B cell (primary cell): ENCODE data around the gene GPC5. TPM values are rescaled to one million over a fixed set of nuclear protein-coding genes. Genes with fewer than 3 reads are reported as not detected.

Experiments used
- ATAC-seq: fragments of 200-7000 bp; cut with Tn5 transposase; one replicate; pipeline ENCODE4 v1.10.0; 2021; ENCODE audit warnings: low read depth, mild to moderate bottlenecking, moderate number of reproducible peaks, moderate library complexity
- CTCF ChIA-PET: fragments of 350-600 bp; sonication (Branson Sonifier 250); formaldehyde crosslinking; loops from one replicate; lab custom pipeline; 2021; ENCODE audit warnings: antibody characterized with exemption, inconsistent platforms; lab: Charles Lee
- POLR2A ChIA-PET: fragments of 350-600 bp; sonication (Branson Sonifier 250); formaldehyde crosslinking; loops from one replicate; lab custom pipeline; 2021; ENCODE audit warnings: antibody characterized with exemption; lab: Charles Lee
- DNase-seq: peaks from one replicate; pipeline ENCODE4 v3.0.0; 2013
- H2AFZ ChIP-seq: 2 replicates; pipeline ENCODE4 v1.6.1; 2012; ENCODE audit warnings: mild to moderate bottlenecking, low read depth, low read length; ENCODE audit not compliant: insufficient read depth, poor library complexity, severe bottlenecking
- H3K27ac ChIP-seq, 2 donors: 1 replicate in 1 of 2; 2 replicates in 1 of 2; pipeline ENCODE4 v1.5.1; 2012 to 2013; ENCODE audit warnings: low read length in 2 of 2, mild to moderate bottlenecking in 2 of 2, moderate library complexity in 1 of 2
- H3K27me3 ChIP-seq, 4 experiments: fragments of 200-600 bp in 1 of 4; sonication (generic) in 1 of 4; replicated peaks in 1 of 4; 1 replicate in 2 of 4; 2 replicates in 2 of 4; pipeline versions ENCODE4 v1.6.1 to v1.7.0; 2013 to 2016; ENCODE audit warnings: low read length in 3 of 4, mild to moderate bottlenecking in 2 of 4, mixed read lengths in 1 of 4, moderate library complexity in 1 of 4; ENCODE audit not compliant: insufficient read depth in 4 of 4, control insufficient read depth in 3 of 4; ENCODE audit errors: control extremely low read depth in 1 of 4
- H3K36me3 ChIP-seq, 2 experiments: replicated peaks in 1 of 2; 1 replicate in 1 of 2; 2 replicates in 1 of 2; pipeline versions ENCODE4 v1.6.1 to v1.7.1; 2013; ENCODE audit warnings: low read length in 1 of 2; ENCODE audit not compliant: insufficient read depth in 2 of 2, control insufficient read depth in 1 of 2; ENCODE audit errors: control extremely low read depth in 1 of 2, extremely low read depth in 1 of 2
- H3K4me1 ChIP-seq, 2 donors: fragments of 200-600 bp in 1 of 2; sonication (generic) in 1 of 2; 1 replicate in 1 of 2; 2 replicates in 1 of 2; pipeline versions ENCODE4 v1.5.1 to v1.6.1; 2013 to 2017; ENCODE audit warnings: low read length in 2 of 2; ENCODE audit not compliant: control insufficient read depth in 2 of 2, insufficient read depth in 2 of 2
- H3K4me2 ChIP-seq: replicated peaks from 2 replicates; pipeline ENCODE3; 2012; ENCODE audit warnings: mild to moderate bottlenecking, low read depth, low read length; ENCODE audit not compliant: poor library complexity, severe bottlenecking
- H3K4me3 ChIP-seq, 5 experiments: fragments of 200-600 bp in 1 of 5; sonication (generic) in 1 of 5; 1 replicate in 3 of 5; 2 replicates in 2 of 5; pipeline versions ENCODE4 v1.5.1 to v1.7.0; 2011 to 2016; ENCODE audit warnings: low read length in 4 of 5, mild to moderate bottlenecking in 4 of 5, low read depth in 2 of 5, control low read depth in 1 of 5, moderate library complexity in 1 of 5; ENCODE audit not compliant: insufficient read depth in 1 of 5; ENCODE audit errors: control extremely low read depth in 1 of 5, extremely low read depth in 1 of 5
- H3K79me2 ChIP-seq: fragments of 200-600 bp; sonication (generic); one replicate; pipeline ENCODE4 v1.6.0; 2016; ENCODE audit warnings: low read length; ENCODE audit not compliant: control insufficient read depth, insufficient read depth
- H3K9ac ChIP-seq: fragments of 200-600 bp; sonication (generic); 2 replicates; pipeline ENCODE4 v1.6.1; 2017; ENCODE audit warnings: mild to moderate bottlenecking, low read length, moderate library complexity
- H3K9me3 ChIP-seq, 3 donors: one replicate each; pipeline versions ENCODE4 v1.6.1 to v1.7.1; 2013; ENCODE audit warnings: low read length in 2 of 3; ENCODE audit not compliant: control insufficient read depth in 2 of 3, insufficient read depth in 1 of 3; ENCODE audit errors: control extremely low read depth in 1 of 3
- H4K20me1 ChIP-seq: 2 replicates; pipeline ENCODE4 v1.6.0; 2012; ENCODE audit warnings: mild to moderate bottlenecking, low read length; ENCODE audit not compliant: insufficient read depth, control insufficient read depth, poor library complexity, severe bottlenecking
- H3K27ac Mint-ChIP-seq: one replicate; pipeline ENCODE4 v1.8.0; 2021; ENCODE audit warnings: mixed read lengths
- H3K27me3 Mint-ChIP-seq: one replicate; pipeline ENCODE4 v1.8.0; 2021; ENCODE audit warnings: mixed read lengths
- H3K4me1 Mint-ChIP-seq: one replicate; pipeline ENCODE4 v1.8.0; 2021; ENCODE audit warnings: mixed read lengths
- H3K4me3 Mint-ChIP-seq: one replicate; pipeline ENCODE4 v1.8.0; 2021; ENCODE audit warnings: mixed read lengths
- H3K9me3 Mint-ChIP-seq: one replicate; pipeline ENCODE4 v1.8.0; 2022; ENCODE audit warnings: mixed read lengths; ENCODE audit not compliant: insufficient read depth
- CTCF ChIP-seq: fragments of 200-600 bp; IDR thresholded peaks from one replicate; pipeline ENCODE4 v1.8.0; 2022; ENCODE audit warnings: antibody characterized with exemption, mild to moderate bottlenecking
- EZH2 ChIP-seq: IDR thresholded peaks from 2 replicates; pipeline ENCODE4 v1.6.1; 2012; ENCODE audit warnings: borderline replicate concordance, low read depth, mild to moderate bottlenecking, moderate library complexity, low read length; ENCODE audit not compliant: insufficient read depth, poor library complexity, severe bottlenecking
- WGBS: methylation state at CpG from one replicate; pipeline ENCODE4 v1.1.5; 2013; ENCODE audit warnings: missing lambda C conversion rate; ENCODE audit not compliant: insufficient coverage; 5-methylcytosine and 5-hydroxymethylcytosine counted together
- intact Hi-C: fragments of 100-400 bp; cut with micrococcal nuclease; formaldehyde crosslinking; loops from one replicate; pipeline ENCODE4 v1.10.0; 2022
- polyA plus RNA-seq: library from polyadenylated mRNA; depleted of rRNA; stranded (reverse); fragments of >200 nt; gene quantifications from 2 replicates; pipeline ENCODE4 v1.2.3, GENCODE V29; 2012
- total RNA-seq, 2 donors: library from RNA; stranded (reverse); fragments of 120-200 nt in 1 of 2; gene quantifications; 1 replicate in 1 of 2; 2 replicates in 1 of 2; pipeline versions ENCODE4 v1.2.3 to v1.2.4, GENCODE V29; 2013 to 2022

GPC5 gene
- total and polyA plus RNA-seq, 2 donors (not counting 1 experiment from before 2014, with no cell fraction given): 0.15 to 0.30 TPM

- H2AFZ ChIP-seq: no peak overlapping the region
- no peaks in the 10 kb centered on the region for H3K9me3 ChIP-seq
- H3K9me3 Mint-ChIP-seq: peaks cover 2% of the 10 kb centered on the region
- TF ChIP-seq EZH2 (no peak), CTCF (no peak)
- H3K4me1 Mint-ChIP-seq: no peaks in the 10 kb centered on the region
- ChIA-PET CTCF (no interaction called here), POLR2A (no interaction called here)
- no peak overlapping the region for H3K27ac ChIP-seq
- H3K79me2 ChIP-seq: no peaks in the 10 kb centered on the region
- H3K27me3 Mint-ChIP-seq: no peaks in the 10 kb centered on the region
- no peaks in the 10 kb centered on the region for H4K20me1 ChIP-seq
- intact Hi-C loops: no loop called here
- H3K27me3 ChIP-seq: no peaks in the 10 kb centered on the region
- ATAC-seq (no peak), DNase-seq (no peak)
- H3K27ac Mint-ChIP-seq: no peak overlapping the region
- no peak overlapping the region for H3K4me3 Mint-ChIP-seq
- no peaks in the 10 kb centered on the region for H3K4me1 ChIP-seq
- H3K4me3 ChIP-seq: no peak overlapping the region
- H3K9ac ChIP-seq: no peak overlapping the region
- 80% methylated on average over 1 of the region's 3 CpGs for WGBS
- no peaks in the 10 kb centered on the region for H3K36me3 ChIP-seq
- H3K4me2 ChIP-seq: no peak overlapping the region
Measured at GRCh38 chr13:92727118-92727517, 1328.7 kb downstream of the GPC5 start.

GRCh38 chr13:92734068-92734467 lies 1335.6 kb downstream of the GPC5 start:
- no peak for ATAC-seq

More at GRCh38 chr13:92734068-92734467, 1335.6 kb downstream of the GPC5 start:
- Histone ChIP-seq H3K36me3 (no peaks in the 10 kb centered on the region), H3K27me3 (no peaks in the 10 kb centered on the region), H4K20me1 (no peaks in the 10 kb centered on the region), H3K4me2 (no peak overlapping the region), H2AFZ (no peak overlapping the region), H3K9me3 (peaks cover 0 to 1% (median 0%) of the 10 kb centered on the region in 3 donors), H3K27ac (no peak overlapping the region), H3K4me1 (no peaks in the 10 kb centered on the region), H3K4me3 (no peak overlapping the region), H3K79me2 (no peaks in the 10 kb centered on the region), H3K9ac (no peak overlapping the region)
- no peaks in the 10 kb centered on the region for H3K4me1 Mint-ChIP-seq
- POLR2A ChIA-PET: no interaction called here
- CTCF ChIA-PET: no interaction called here
- no peak for DNase-seq
- no peak overlapping the region for H3K27ac Mint-ChIP-seq
- intact Hi-C loops: no loop called here
- H3K27me3 Mint-ChIP-seq: no peaks in the 10 kb centered on the region
- no peak overlapping the region for H3K4me3 Mint-ChIP-seq
- no peaks in the 10 kb centered on the region for H3K9me3 Mint-ChIP-seq
- TF ChIP-seq EZH2 (no peak), CTCF (no peak)
- WGBS: 67% methylated on average over 1 of the region's 1 CpG
